HG02943 (cell line): ENCODE results near the gene RAB37.

Experiments used
- ATAC-seq: cut with Tn5 transposase; IDR thresholded peaks from one replicate; pipeline ENCODE4 v1.9.1; 2021; ENCODE audit warnings: mild to moderate bottlenecking, low read depth, moderate library complexity; ENCODE audit not compliant: unreplicated experiment

RAB37 gene

GRCh38 chr17:74744349-74744713 lies 7.3 kb downstream of the RAB37 start:
- no peak for ATAC-seq

GRCh38 chr17:74744714-74745547 lies 7.9 kb downstream of the RAB37 start:
- ATAC-seq: no peak

GRCh38 chr17:74745548-74746177 lies 8.6 kb downstream of the RAB37 start:
- no peak for ATAC-seq

GRCh38 chr17:74746376-74746775 lies 9.3 kb downstream of the RAB37 start:
- ATAC-seq: no peak

- ATAC-seq: no peak
These were observed 9.9 kb downstream of the RAB37 start for GRCh38 chr17:74746922-74747321.

GRCh38 chr17:74748279-74748528 lies 11.1 kb downstream of the RAB37 start:
- no peak for ATAC-seq

GRCh38 chr17:74748529-74749278 lies 11.6 kb downstream of the RAB37 start, which contains the start of gene NHERF1:
Gene NHERF1 (plus strand): TSS chr17:74748628. CDS start chr17:74748847, 219 bp downstream.
- ATAC-seq: peak; percentile 84

GRCh38 chr17:74749279-74750038 lies 12.4 kb downstream of the RAB37 start:
- no peak for ATAC-seq

- no peak for ATAC-seq
These were observed 12.9 kb downstream of the RAB37 start for GRCh38 chr17:74750039-74750326.

- ATAC-seq: no peak
These were observed 13.4 kb downstream of the RAB37 start for GRCh38 chr17:74750327-74751069.

GRCh38 chr17:74752415-74752814 lies 15.4 kb downstream of the RAB37 start:
- ATAC-seq: no peak

- ATAC-seq: no peak
These were observed 15.9 kb downstream of the RAB37 start for GRCh38 chr17:74752822-74753401.

GRCh38 chr17:74754832-74755231 lies 17.8 kb downstream of the RAB37 start:
- no peak for ATAC-seq

- no peak for ATAC-seq
These were observed 18.5 kb downstream of the RAB37 start for GRCh38 chr17:74755533-74755932.

- ATAC-seq: no peak
These were observed 19.8 kb downstream of the RAB37 start for GRCh38 chr17:74756891-74757290.

GRCh38 chr17:74757502-74757901 lies 20.4 kb downstream of the RAB37 start:
- ATAC-seq: no peak

- no peak for ATAC-seq
These were observed 21.1 kb downstream of the RAB37 start for GRCh38 chr17:74757931-74758847.

- ATAC-seq: peak; percentile 38
These were observed 21.8 kb downstream of the RAB37 start for GRCh38 chr17:74758848-74759168.

- peak; percentile 59 for ATAC-seq
These were observed 22.3 kb downstream of the RAB37 start for GRCh38 chr17:74759243-74759801.
